HepG2 (cell line): Measurements from ENCODE around the gene C20orf144. TPM values are rescaled to one million over a fixed set of nuclear protein-coding genes. Genes with fewer than 3 reads are reported as not detected.
A peak's percentile ranks its signal among the peaks of the same experiment; 100 is the strongest.

ENCODE experiments used
- ARID5B ChIP-seq: IDR thresholded peaks from 2 replicates; pipeline ENCODE4 v1.4.0; 2020; ENCODE audit warnings: mild to moderate bottlenecking, missing genetic modification reagents
- CERS6 ChIP-seq: sonication (generic); formaldehyde crosslinking; IDR thresholded peaks from 2 replicates; pipeline ENCODE4 v1.5.0; 2020; ENCODE audit warnings: missing genetic modification reagents
- CHD2 ChIP-seq: IDR thresholded peaks from 2 replicates; pipeline ENCODE4 v1.6.1; 2011; ENCODE audit warnings: low read depth, low read length, improper control_type of control experiment
- ELF3 ChIP-seq: IDR thresholded peaks from 2 replicates; pipeline ENCODE4 v1.6.1; 2016; ENCODE audit warnings: missing genetic modification reagents, missing compliant biosample characterization
- EP300 ChIP-seq, 3 experiments: sonication (generic) in 1 of 3; formaldehyde crosslinking in 1 of 3; IDR thresholded peaks; 2 replicates each; pipeline versions ENCODE4 v1.5.1 to v1.6.1; 2011 to 2020; ENCODE audit warnings: low read depth in 2 of 3, low read length in 2 of 3, borderline replicate concordance in 1 of 3, improper control_type of control experiment in 1 of 3, mild to moderate bottlenecking in 1 of 3, missing genetic modification reagents in 1 of 3, moderate library complexity in 1 of 3
- ETV5 ChIP-seq: IDR thresholded peaks from 2 replicates; pipeline ENCODE4 v1.6.1; 2018; ENCODE audit warnings: missing biosample characterization, missing genetic modification reagents, inconsistent platforms, borderline replicate concordance
- FOXO1 ChIP-seq: sonication (generic); formaldehyde crosslinking; IDR thresholded peaks from 2 replicates; pipeline ENCODE4 v1.4.0; 2020; ENCODE audit warnings: missing genetic modification reagents
- MTF2 ChIP-seq: sonication (generic); formaldehyde crosslinking; IDR thresholded peaks from 2 replicates; pipeline ENCODE4 v1.5.0; 2020; ENCODE audit warnings: missing genetic modification reagents, borderline replicate concordance
- MXI1 ChIP-seq: IDR thresholded peaks from 3 replicates; pipeline ENCODE4 v1.6.1; 2012; ENCODE audit warnings: low read depth, low read length, inconsistent platforms, borderline replicate concordance
- TCF12 ChIP-seq, 2 experiments: fragments of 450-650 bp in 1 of 2; sonication (generic) in 1 of 2; formaldehyde crosslinking in 1 of 2; IDR thresholded peaks; 2 replicates each; pipeline versions ENCODE4 v1.6.1 to v1.8.0; 2017 to 2022; ENCODE audit warnings: antibody characterized with exemption in 1 of 2, mild to moderate bottlenecking in 1 of 2, missing genetic modification reagents in 1 of 2, moderate library complexity in 1 of 2
- THAP11 ChIP-seq: IDR thresholded peaks from 2 replicates; pipeline ENCODE4 v1.6.1; 2016; ENCODE audit warnings: missing biosample characterization, missing genetic modification reagents
- ZMYM3 ChIP-seq: sonication (generic); formaldehyde crosslinking; IDR thresholded peaks from 2 replicates; pipeline ENCODE4 v1.5.1; 2020; ENCODE audit warnings: mild to moderate bottlenecking, missing genetic modification reagents
- ZNF614 ChIP-seq: IDR thresholded peaks from 2 replicates; pipeline ENCODE4 v1.6.1; 2018; ENCODE audit warnings: missing biosample characterization, missing genetic modification reagents, inconsistent platforms, borderline replicate concordance
- ZNF652 ChIP-seq: IDR thresholded peaks from 2 replicates; pipeline ENCODE4 v1.6.1; 2016; ENCODE audit warnings: low read depth, borderline replicate concordance
- ZNF768 ChIP-seq: sonication (generic); formaldehyde crosslinking; IDR thresholded peaks from 2 replicates; pipeline ENCODE4 v1.4.0; 2020; ENCODE audit warnings: missing genetic modification reagents
- polyA plus RNA-seq, 8 experiments: library from polyadenylated mRNA; depleted of rRNA in 3 of 8; stranded (reverse) in 7 of 8; unstranded in 1 of 8; fragments of >200 nt; fragmentation: Illumina TruSeq in 4 of 8; extraction: Trizol in 4 of 8; gene quantifications; 2 replicates each; pipeline versions ENCODE4 v1.2.1 to v1.2.3, GENCODE V29; 2011 to 2016; ENCODE audit warnings: low read depth in 4 of 8, missing spikeins in 1 of 8, mixed read lengths in 1 of 8; ENCODE audit not compliant: insufficient read depth in 1 of 8
- total RNA-seq, 5 experiments: library from RNA; depleted of rRNA; stranded (reverse); fragments of >200 nt; fragmentation: Illumina TruSeq; extraction: Trizol; gene quantifications; 2 replicates each; pipeline ENCODE4 v1.2.3, GENCODE V29; 2016; ENCODE audit warnings: low read depth in 1 of 5
- TF ChIP-seq, protein P1 (sequence below): sonication (generic); formaldehyde crosslinking; conservative IDR thresholded peaks from 2 replicates; pipeline ENCODE4 v1.4.0; 2020; ENCODE audit warnings: mild to moderate bottlenecking, missing genetic modification reagents, moderate library complexity
- TF ChIP-seq, protein P2 (sequence below): IDR thresholded peaks from 2 replicates; pipeline ENCODE4 v1.6.1; 2016
- TF ChIP-seq, protein P3 (sequence below): sonication (generic); formaldehyde crosslinking; IDR thresholded peaks from 2 replicates; pipeline ENCODE4 v1.5.0; 2020; ENCODE audit warnings: missing genetic modification reagents, mild to moderate bottlenecking, borderline replicate concordance

C20orf144 gene
- total and polyA plus RNA-seq, 2 of the 13 experiments (the other 11 are each of a cell fraction or from before 2014, with no cell fraction given), result 0.09 to 0.16 TPM

- 0 out of 2 replicates have a peak, but pooled peaks have one; percentile 33 for TF ChIP-seq THAP11 (CRISPR knock-in tag)
- TF ChIP-seq, protein P1, sequence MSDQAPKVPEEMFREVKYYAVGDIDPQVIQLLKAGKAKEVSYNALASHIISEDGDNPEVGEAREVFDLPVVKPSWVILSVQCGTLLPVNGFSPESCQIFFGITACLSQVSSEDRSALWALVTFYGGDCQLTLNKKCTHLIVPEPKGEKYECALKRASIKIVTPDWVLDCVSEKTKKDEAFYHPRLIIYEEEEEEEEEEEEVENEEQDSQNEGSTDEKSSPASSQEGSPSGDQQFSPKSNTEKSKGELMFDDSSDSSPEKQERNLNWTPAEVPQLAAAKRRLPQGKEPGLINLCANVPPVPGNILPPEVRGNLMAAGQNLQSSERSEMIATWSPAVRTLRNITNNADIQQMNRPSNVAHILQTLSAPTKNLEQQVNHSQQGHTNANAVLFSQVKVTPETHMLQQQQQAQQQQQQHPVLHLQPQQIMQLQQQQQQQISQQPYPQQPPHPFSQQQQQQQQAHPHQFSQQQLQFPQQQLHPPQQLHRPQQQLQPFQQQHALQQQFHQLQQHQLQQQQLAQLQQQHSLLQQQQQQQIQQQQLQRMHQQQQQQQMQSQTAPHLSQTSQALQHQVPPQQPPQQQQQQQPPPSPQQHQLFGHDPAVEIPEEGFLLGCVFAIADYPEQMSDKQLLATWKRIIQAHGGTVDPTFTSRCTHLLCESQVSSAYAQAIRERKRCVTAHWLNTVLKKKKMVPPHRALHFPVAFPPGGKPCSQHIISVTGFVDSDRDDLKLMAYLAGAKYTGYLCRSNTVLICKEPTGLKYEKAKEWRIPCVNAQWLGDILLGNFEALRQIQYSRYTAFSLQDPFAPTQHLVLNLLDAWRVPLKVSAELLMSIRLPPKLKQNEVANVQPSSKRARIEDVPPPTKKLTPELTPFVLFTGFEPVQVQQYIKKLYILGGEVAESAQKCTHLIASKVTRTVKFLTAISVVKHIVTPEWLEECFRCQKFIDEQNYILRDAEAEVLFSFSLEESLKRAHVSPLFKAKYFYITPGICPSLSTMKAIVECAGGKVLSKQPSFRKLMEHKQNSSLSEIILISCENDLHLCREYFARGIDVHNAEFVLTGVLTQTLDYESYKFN (CRISPR knock-in tag), result peak; percentile 48; the same call in 1 of the 2 replicates
- TF ChIP-seq MTF2 (CRISPR knock-in tag), result no peak
- TF ChIP-seq ZNF614 (CRISPR knock-in tag), result no peak
- TF ChIP-seq FOXO1 (CRISPR knock-in tag), result 0 out of 2 replicates have a peak, but pooled peaks have one; percentile 18
- TF ChIP-seq ETV5 (CRISPR knock-in tag), result no peak
- TF ChIP-seq MXI1, result no peak
- peak; percentile 86 for TF ChIP-seq ARID5B (CRISPR knock-in tag)
- no peak for TF ChIP-seq CERS6 (CRISPR knock-in tag)
- peak; percentile 53; the same call in 1 of the 2 replicates for TF ChIP-seq ELF3 (CRISPR knock-in tag)
- TF ChIP-seq CHD2, result no peak
- TF ChIP-seq, protein P2, sequence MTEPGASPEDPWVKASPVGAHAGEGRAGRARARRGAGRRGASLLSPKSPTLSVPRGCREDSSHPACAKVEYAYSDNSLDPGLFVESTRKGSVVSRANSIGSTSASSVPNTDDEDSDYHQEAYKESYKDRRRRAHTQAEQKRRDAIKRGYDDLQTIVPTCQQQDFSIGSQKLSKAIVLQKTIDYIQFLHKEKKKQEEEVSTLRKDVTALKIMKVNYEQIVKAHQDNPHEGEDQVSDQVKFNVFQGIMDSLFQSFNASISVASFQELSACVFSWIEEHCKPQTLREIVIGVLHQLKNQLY (CRISPR knock-in tag), result peak; percentile 36; the same call in 1 of the 2 replicates
- TF ChIP-seq ZNF768 (CRISPR knock-in tag), result 0 out of 2 replicates have a peak, but pooled peaks have one; percentile 26
- TF ChIP-seq, protein P3, sequence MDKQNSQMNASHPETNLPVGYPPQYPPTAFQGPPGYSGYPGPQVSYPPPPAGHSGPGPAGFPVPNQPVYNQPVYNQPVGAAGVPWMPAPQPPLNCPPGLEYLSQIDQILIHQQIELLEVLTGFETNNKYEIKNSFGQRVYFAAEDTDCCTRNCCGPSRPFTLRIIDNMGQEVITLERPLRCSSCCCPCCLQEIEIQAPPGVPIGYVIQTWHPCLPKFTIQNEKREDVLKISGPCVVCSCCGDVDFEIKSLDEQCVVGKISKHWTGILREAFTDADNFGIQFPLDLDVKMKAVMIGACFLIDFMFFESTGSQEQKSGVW (CRISPR knock-in tag), result no peak
- peak; percentile 72 for TF ChIP-seq ZMYM3
- TF ChIP-seq ZNF652 (CRISPR knock-in tag), result 0 out of 2 replicates have a peak, but pooled peaks have one; percentile 41
- no peak for TF ChIP-seq TCF12 (IDR thresholded peaks at IDR 0.05)
- no peak for TF ChIP-seq TCF12 (CRISPR knock-in tag; IDR thresholded peaks at IDR 0.05)
- TF ChIP-seq EP300 (IDR thresholded peaks at IDR 0.05; ENCODE audit: low read depth in 2 of 2, low read length in 2 of 2), result peak in 1 of 2 experiments; percentile 21; a peak in 1 of 4 replicates
- TF ChIP-seq EP300 (CRISPR knock-in tag; IDR thresholded peaks at IDR 0.05; ENCODE audit: borderline replicate concordance), result no peak
These were observed 48.7 kb downstream of the C20orf144 start (continued) for GRCh38 chr20:33710681-33711445.
